H9 (cell line): ENCODE results near the gene TNNT2. TPM values are rescaled to one million over a fixed set of nuclear protein-coding genes. Genes with fewer than 3 reads are reported as not detected.

Source experiments
- DNase-seq: peaks from one replicate; pipeline ENCODE4 v3.0.0-alpha.2; 2017
- H2AFZ ChIP-seq: one replicate; pipeline ENCODE4 v1.6.1; 2013; ENCODE audit warnings: mild to moderate bottlenecking, low read length, control low read depth, moderate library complexity
- H2AK5ac ChIP-seq: 2 replicates; pipeline ENCODE4 v1.6.1; 2013; ENCODE audit warnings: low read length, control low read depth, mixed read lengths; ENCODE audit not compliant: insufficient read length
- H2BK120ac ChIP-seq: one replicate; pipeline ENCODE4 v1.6.1; 2013; ENCODE audit warnings: low read depth, mild to moderate bottlenecking, low read length, control low read depth, inconsistent platforms; ENCODE audit not compliant: poor library complexity, severe bottlenecking
- H2BK12ac ChIP-seq: 2 replicates; pipeline ENCODE4 v1.6.1; 2013; ENCODE audit warnings: low read length, control low read depth, mixed read lengths, low read depth; ENCODE audit not compliant: insufficient read length
- H2BK15ac ChIP-seq: 2 replicates; pipeline ENCODE4 v1.6.1; 2013; ENCODE audit warnings: low read depth, low read length, control low read depth
- H2BK20ac ChIP-seq: one replicate; pipeline ENCODE4 v1.6.1; 2013; ENCODE audit warnings: low read depth, mild to moderate bottlenecking, low read length, control low read depth, inconsistent platforms; ENCODE audit not compliant: poor library complexity, severe bottlenecking
- H2BK5ac ChIP-seq: 2 replicates; pipeline ENCODE4 v1.6.1; 2013; ENCODE audit warnings: low read length, control low read depth, mixed read lengths; ENCODE audit not compliant: insufficient read length
- H3K14ac ChIP-seq: 2 replicates; pipeline ENCODE4 v1.6.1; 2013; ENCODE audit warnings: low read length, control low read depth; ENCODE audit not compliant: insufficient read depth
- H3K18ac ChIP-seq: 2 replicates; pipeline ENCODE4 v1.6.1; 2013; ENCODE audit warnings: low read depth, mild to moderate bottlenecking, mixed read lengths, low read length, control low read depth; ENCODE audit not compliant: insufficient read length
- H3K23ac ChIP-seq: 2 replicates; pipeline ENCODE4 v1.6.1; 2013; ENCODE audit warnings: low read length, control low read depth, mixed read lengths, low read depth; ENCODE audit not compliant: insufficient read length
- H3K23me2 ChIP-seq: 2 replicates; pipeline ENCODE4 v1.6.1; 2013; ENCODE audit warnings: low read depth, mild to moderate bottlenecking, mixed read lengths, low read length, control low read depth; ENCODE audit not compliant: insufficient read length, poor library complexity, severe bottlenecking
- H3K27ac ChIP-seq: 2 replicates; pipeline ENCODE4 v1.5.1; 2013; ENCODE audit warnings: low read length, control low read depth, mixed read lengths, low read depth; ENCODE audit not compliant: insufficient read length
- H3K27me3 ChIP-seq: 2 replicates; pipeline ENCODE4 v1.6.1; 2013; ENCODE audit warnings: low read length, control low read depth, inconsistent platforms; ENCODE audit not compliant: insufficient read depth
- H3K4ac ChIP-seq: 2 replicates; pipeline ENCODE4 v1.6.1; 2013; ENCODE audit warnings: low read depth, mild to moderate bottlenecking, control low read depth, inconsistent platforms, low read length, moderate library complexity
- H3K4me1 ChIP-seq: 2 replicates; pipeline ENCODE4 v1.6.1; 2013; ENCODE audit warnings: low read length, control low read depth, inconsistent platforms; ENCODE audit not compliant: insufficient read depth
- H3K4me2 ChIP-seq: 2 replicates; pipeline ENCODE4 v1.6.1; 2013; ENCODE audit warnings: low read length, control low read depth, mixed read lengths; ENCODE audit not compliant: insufficient read length, insufficient read depth
- H3K56ac ChIP-seq: 2 replicates; pipeline ENCODE4 v1.6.1; 2013; ENCODE audit warnings: low read depth, mild to moderate bottlenecking, mixed read lengths, low read length, control low read depth; ENCODE audit not compliant: insufficient read length
- H3K79me1 ChIP-seq: 2 replicates; pipeline ENCODE4 v1.6.1; 2013; ENCODE audit warnings: low read depth, mild to moderate bottlenecking, moderate library complexity, low read length, control low read depth, inconsistent platforms; ENCODE audit not compliant: insufficient read depth, poor library complexity, severe bottlenecking
- H3K79me2 ChIP-seq: 2 replicates; pipeline ENCODE4 v1.6.1; 2013; ENCODE audit warnings: low read length, control low read depth, inconsistent platforms; ENCODE audit not compliant: insufficient read depth
- H3K9ac ChIP-seq: 2 replicates; pipeline ENCODE4 v1.6.1; 2013; ENCODE audit warnings: low read length, control low read depth, mixed read lengths; ENCODE audit not compliant: insufficient read length; ENCODE audit errors: extremely low read depth
- H3K9me3 ChIP-seq: one replicate; pipeline ENCODE4 v1.6.1; 2013; ENCODE audit warnings: low read depth, low read length, inconsistent platforms; ENCODE audit not compliant: control insufficient read depth
- H3T11ph ChIP-seq: one replicate; pipeline ENCODE4 v1.6.1; 2013; ENCODE audit warnings: mild to moderate bottlenecking, low read length, control low read depth, inconsistent platforms
- H4K20me1 ChIP-seq: one replicate; pipeline ENCODE4 v1.6.1; 2013; ENCODE audit not compliant: control insufficient read depth, insufficient read length, insufficient read depth
- H4K5ac ChIP-seq: 2 replicates; pipeline ENCODE4 v1.6.1; 2013; ENCODE audit warnings: low read depth, mild to moderate bottlenecking, mixed read lengths, low read length, control low read depth; ENCODE audit not compliant: insufficient read length
- H4K8ac ChIP-seq: replicated peaks from 2 replicates; pipeline ENCODE4 v1.6.1; 2013; ENCODE audit warnings: low read length, control low read depth, mixed read lengths, low read depth; ENCODE audit not compliant: insufficient read length
- H4K91ac ChIP-seq: 2 replicates; pipeline ENCODE4 v1.6.1; 2013; ENCODE audit warnings: low read depth, mild to moderate bottlenecking, moderate library complexity, mixed read lengths, low read length, control low read depth; ENCODE audit not compliant: insufficient read length
- H3K27ac Mint-ChIP-seq, 3 experiments: 2 replicates in 2 of 3; 3 replicates in 1 of 3; pipeline ENCODE4 v1.8.0; 2020 to 2021; ENCODE audit warnings: mixed read lengths in 3 of 3, mild to moderate bottlenecking in 1 of 3, moderate library complexity in 1 of 3
- H3K27me3 Mint-ChIP-seq: 2 replicates; pipeline ENCODE4 v1.8.0; 2021; ENCODE audit warnings: low read depth, mild to moderate bottlenecking, moderate library complexity, mixed read lengths
- H3K36me3 Mint-ChIP-seq, 3 experiments: 2 replicates in 2 of 3; 3 replicates in 1 of 3; pipeline ENCODE4 v1.8.0; 2020 to 2021; ENCODE audit warnings: low read depth in 3 of 3, mixed read lengths in 3 of 3; ENCODE audit not compliant: insufficient read depth in 1 of 3
- H3K4me1 Mint-ChIP-seq, 2 experiments: 2 replicates each; pipeline ENCODE4 v1.8.0; 2020; ENCODE audit warnings: mixed read lengths in 2 of 2
- H3K4me3 Mint-ChIP-seq, 2 experiments: 2 replicates in 1 of 2; 3 replicates in 1 of 2; pipeline ENCODE4 v1.8.0; 2020 to 2021; ENCODE audit warnings: mild to moderate bottlenecking in 2 of 2, mixed read lengths in 2 of 2, moderate library complexity in 1 of 2
- H3K9me3 Mint-ChIP-seq, 2 experiments: 2 replicates in 1 of 2; 3 replicates in 1 of 2; pipeline ENCODE4 v1.8.0; 2020; ENCODE audit warnings: mild to moderate bottlenecking in 2 of 2, mixed read lengths in 2 of 2, moderate library complexity in 1 of 2
- WGBS: extraction: QIAGEN DNeasy Blood & Tissue Kit; methylation state at CpG from one replicate; pipeline ENCODE4 v1.1.7; 2013; ENCODE audit warnings: missing lambda C conversion rate, low lambda C conversion rate, mixed read lengths; ENCODE audit not compliant: insufficient read length; ENCODE audit errors: extremely low coverage; 5-methylcytosine and 5-hydroxymethylcytosine counted together
- total RNA-seq: library from RNA; stranded (reverse); gene quantifications from 2 replicates; pipeline ENCODE4 v1.2.1, GENCODE V29; 2021
- TF ChIP-seq, protein P1 (sequence below): fragments of 200-600 bp; sonication (generic); conservative IDR thresholded peaks from 3 replicates; pipeline ENCODE4 v1.8.0; 2021; ENCODE audit warnings: antibody characterized with exemption, mild to moderate bottlenecking

Gene TNNT2
- total RNA-seq, 1 experiment from 2014 or later = 8.6 TPM

DNA sequence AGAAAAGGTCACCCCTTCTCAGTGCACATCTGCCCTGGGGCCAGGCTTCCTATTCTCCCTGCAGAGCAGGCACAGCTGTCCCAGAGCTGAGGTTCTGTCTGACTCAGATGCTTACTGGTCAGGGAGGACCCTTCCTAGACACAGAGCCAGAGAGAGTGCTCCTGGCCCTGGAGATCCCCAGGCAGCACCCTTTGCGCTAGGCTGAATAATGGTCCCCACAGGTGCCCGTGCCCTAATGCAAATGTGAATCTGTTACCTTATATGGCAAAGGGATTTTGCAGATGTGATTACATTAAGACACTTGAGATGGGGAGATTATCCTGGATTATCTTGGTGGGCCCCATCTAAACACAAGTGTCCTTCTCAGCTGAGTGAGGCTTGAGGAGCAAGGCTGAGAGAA, 46.7 kb upstream of the TNNT2 start:
- Histone ChIP-seq H2AK5ac (no peak overlapping the region), H2BK5ac (no peak overlapping the region), H2BK12ac (no peak overlapping the region), H3K9me3 (no peaks in the 10 kb centered on the region), H3K4me1 (no peaks in the 10 kb centered on the region), H3K4me2 (no peak overlapping the region), H3K79me1 (no peaks in the 10 kb centered on the region), H4K8ac (no peak overlapping the region), H3K18ac (no peak overlapping the region), H4K20me1 (no peaks in the 10 kb centered on the region), H3K9ac (no peak overlapping the region), H2BK15ac (no peak overlapping the region), H3K56ac (no peak overlapping the region), H3K14ac (no peak overlapping the region; the same call in 1 of the 2 replicates), H3K27ac (no peak overlapping the region), H3K27me3 (no peaks in the 10 kb centered on the region), H3K23me2 (no peaks in the 10 kb centered on the region), H4K5ac (no peak overlapping the region), H4K91ac (no peak overlapping the region), H2BK120ac (no peak overlapping the region), H3T11ph (no peak overlapping the region), H2AFZ (no peak overlapping the region), H2BK20ac (no peak overlapping the region), H3K79me2 (no peaks in the 10 kb centered on the region), H3K23ac (no peak overlapping the region), H3K4ac (no peak overlapping the region)
- WGBS = no CpG with 5 or more reads among the region's 2 CpGs
- no peak overlapping the region for H3K4me3 Mint-ChIP-seq
- peaks cover 13 to 23% of the 10 kb centered on the region in 2 experiments for H3K4me1 Mint-ChIP-seq
- TF ChIP-seq, protein P1, sequence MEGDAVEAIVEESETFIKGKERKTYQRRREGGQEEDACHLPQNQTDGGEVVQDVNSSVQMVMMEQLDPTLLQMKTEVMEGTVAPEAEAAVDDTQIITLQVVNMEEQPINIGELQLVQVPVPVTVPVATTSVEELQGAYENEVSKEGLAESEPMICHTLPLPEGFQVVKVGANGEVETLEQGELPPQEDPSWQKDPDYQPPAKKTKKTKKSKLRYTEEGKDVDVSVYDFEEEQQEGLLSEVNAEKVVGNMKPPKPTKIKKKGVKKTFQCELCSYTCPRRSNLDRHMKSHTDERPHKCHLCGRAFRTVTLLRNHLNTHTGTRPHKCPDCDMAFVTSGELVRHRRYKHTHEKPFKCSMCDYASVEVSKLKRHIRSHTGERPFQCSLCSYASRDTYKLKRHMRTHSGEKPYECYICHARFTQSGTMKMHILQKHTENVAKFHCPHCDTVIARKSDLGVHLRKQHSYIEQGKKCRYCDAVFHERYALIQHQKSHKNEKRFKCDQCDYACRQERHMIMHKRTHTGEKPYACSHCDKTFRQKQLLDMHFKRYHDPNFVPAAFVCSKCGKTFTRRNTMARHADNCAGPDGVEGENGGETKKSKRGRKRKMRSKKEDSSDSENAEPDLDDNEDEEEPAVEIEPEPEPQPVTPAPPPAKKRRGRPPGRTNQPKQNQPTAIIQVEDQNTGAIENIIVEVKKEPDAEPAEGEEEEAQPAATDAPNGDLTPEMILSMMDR = no peak
- H3K9me3 Mint-ChIP-seq = peaks cover 0 to 5% of the 10 kb centered on the region in 2 experiments; a peak in 2 of 5 replicates
- no peaks in the 10 kb centered on the region for H3K36me3 Mint-ChIP-seq
- no peak for DNase-seq
- H3K27ac Mint-ChIP-seq = no peak overlapping the region
- peaks cover 2% of the 10 kb centered on the region for H3K27me3 Mint-ChIP-seq
